ENCODE results near the gene TMEM161A. TPM values are rescaled to one million over a fixed set of nuclear protein-coding genes. Genes with fewer than 3 reads are reported as not detected.

Gene TMEM161A
- polyA plus RNA-seq, 3 donors = 14.3 to 22.5 (median 15.3) TPM

GRCh38 chr19:19132912-19133311, 5.4 kb downstream of the TMEM161A start:
- Histone ChIP-seq H2AFZ (ENCODE audit: insufficient read depth, low read depth, low read length, poor library complexity, severe bottlenecking) (no peak overlapping the region), H3K4me3 (replicated peaks in 1 of 3; ENCODE audit: low read depth in 2 of 3, low read length in 3 of 3) (no peak overlapping the region), H3K4me2 (replicated peaks; ENCODE audit: extremely low read depth, low read length, poor library complexity, severe bottlenecking) (no peak overlapping the region), H4K20me1 (ENCODE audit: insufficient read depth, low read length) (no peaks in the 10 kb centered on the region), H3K4me1 (ENCODE audit: control insufficient read depth in 1 of 2, insufficient read depth in 2 of 2, low read length in 2 of 2) (peaks cover 13% of the 10 kb centered on the region in 2 donors), H3K27me3 (ENCODE audit: control insufficient read depth in 2 of 2, insufficient read depth in 2 of 2, low read length in 2 of 2) (no peaks in the 10 kb centered on the region), H3K9me3 (replicated peaks in 1 of 2; ENCODE audit: control insufficient read depth in 1 of 2, insufficient read depth in 1 of 2, low read length in 2 of 2) (peaks cover 9 to 15% of the 10 kb centered on the region in 2 donors), H3K27ac (ENCODE audit: low read depth in 1 of 2, low read length in 2 of 2) (no peak overlapping the region), H3K79me2 (ENCODE audit: insufficient read depth, low read length) (no peaks in the 10 kb centered on the region), H3K9ac (ENCODE audit: insufficient read depth, low read length, poor library complexity, severe bottlenecking) (no peak overlapping the region), H3K36me3 (replicated peaks in 1 of 2; ENCODE audit: control insufficient read depth in 1 of 2, insufficient read depth in 2 of 2, low read length in 2 of 2) (no peaks in the 10 kb centered on the region)
- WGBS (ENCODE audit: insufficient coverage) = 97% methylated on average over 12 of the region's 12 CpGs
- intact Hi-C loops (cut with micrococcal nuclease) = no loop called here
- TF ChIP-seq, protein P1, sequence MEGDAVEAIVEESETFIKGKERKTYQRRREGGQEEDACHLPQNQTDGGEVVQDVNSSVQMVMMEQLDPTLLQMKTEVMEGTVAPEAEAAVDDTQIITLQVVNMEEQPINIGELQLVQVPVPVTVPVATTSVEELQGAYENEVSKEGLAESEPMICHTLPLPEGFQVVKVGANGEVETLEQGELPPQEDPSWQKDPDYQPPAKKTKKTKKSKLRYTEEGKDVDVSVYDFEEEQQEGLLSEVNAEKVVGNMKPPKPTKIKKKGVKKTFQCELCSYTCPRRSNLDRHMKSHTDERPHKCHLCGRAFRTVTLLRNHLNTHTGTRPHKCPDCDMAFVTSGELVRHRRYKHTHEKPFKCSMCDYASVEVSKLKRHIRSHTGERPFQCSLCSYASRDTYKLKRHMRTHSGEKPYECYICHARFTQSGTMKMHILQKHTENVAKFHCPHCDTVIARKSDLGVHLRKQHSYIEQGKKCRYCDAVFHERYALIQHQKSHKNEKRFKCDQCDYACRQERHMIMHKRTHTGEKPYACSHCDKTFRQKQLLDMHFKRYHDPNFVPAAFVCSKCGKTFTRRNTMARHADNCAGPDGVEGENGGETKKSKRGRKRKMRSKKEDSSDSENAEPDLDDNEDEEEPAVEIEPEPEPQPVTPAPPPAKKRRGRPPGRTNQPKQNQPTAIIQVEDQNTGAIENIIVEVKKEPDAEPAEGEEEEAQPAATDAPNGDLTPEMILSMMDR (IDR thresholded peaks at IDR 0.05) = no peak
- peaks cover 2 to 6% (median 6%) of the 10 kb centered on the region in 3 donors for H3K27me3 Mint-ChIP-seq (ENCODE audit: low read depth in 3 of 3)
- no peak overlapping the region for H3K4me3 Mint-ChIP-seq
- peaks cover 10 to 24% (median 13%) of the 10 kb centered on the region in 7 donors for H3K9me3 Mint-ChIP-seq
- H3K36me3 Mint-ChIP-seq = peaks cover 0 to 6% of the 10 kb centered on the region in 2 donors
- H3K27ac Mint-ChIP-seq = no peak overlapping the region
- no peak for DNase-seq
- H3K4me1 Mint-ChIP-seq = peaks cover 19% of the 10 kb centered on the region

GRCh38 chr19:19131989-19132388, 6.3 kb downstream of the TMEM161A start:
- H3K9ac ChIP-seq (ENCODE audit: insufficient read depth, low read length, poor library complexity, severe bottlenecking) = no peak overlapping the region
- no peak overlapping the region for H3K27ac Mint-ChIP-seq
- H3K36me3 Mint-ChIP-seq = peaks cover 0 to 6% of the 10 kb centered on the region in 2 donors
- no peaks in the 10 kb centered on the region for H4K20me1 ChIP-seq (ENCODE audit: insufficient read depth, low read length)
- no peak overlapping the region for H3K4me3 Mint-ChIP-seq
- H3K4me1 Mint-ChIP-seq = peaks cover 12% of the 10 kb centered on the region
- H3K9me3 ChIP-seq (replicated peaks in 1 of 2; ENCODE audit: control insufficient read depth in 1 of 2, insufficient read depth in 1 of 2, low read length in 2 of 2) = peaks cover 9 to 15% of the 10 kb centered on the region in 2 donors
- H3K27me3 ChIP-seq (ENCODE audit: control insufficient read depth in 2 of 2, insufficient read depth in 2 of 2, low read length in 2 of 2) = no peaks in the 10 kb centered on the region
- WGBS (ENCODE audit: insufficient coverage) = 93% methylated on average over 3 of the region's 3 CpGs
- no peak overlapping the region for H3K4me3 ChIP-seq (replicated peaks in 1 of 3; ENCODE audit: low read depth in 2 of 3, low read length in 3 of 3)
- H3K4me1 ChIP-seq (ENCODE audit: control insufficient read depth in 1 of 2, insufficient read depth in 2 of 2, low read length in 2 of 2) = peaks cover 5 to 6% of the 10 kb centered on the region in 2 donors
- H2AFZ ChIP-seq (ENCODE audit: insufficient read depth, low read depth, low read length, poor library complexity, severe bottlenecking) = no peak overlapping the region
- TF ChIP-seq, protein P1 (IDR thresholded peaks at IDR 0.05) = no peak
- peaks cover 10 to 24% (median 13%) of the 10 kb centered on the region in 7 donors for H3K9me3 Mint-ChIP-seq
- no peak for DNase-seq
- no peaks in the 10 kb centered on the region for H3K36me3 ChIP-seq (replicated peaks in 1 of 2; ENCODE audit: control insufficient read depth in 1 of 2, insufficient read depth in 2 of 2, low read length in 2 of 2)
- peaks cover 1 to 2% (median 2%) of the 10 kb centered on the region in 3 donors for H3K27me3 Mint-ChIP-seq (ENCODE audit: low read depth in 3 of 3)
- intact Hi-C loops (cut with micrococcal nuclease) = no loop called here
- no peak overlapping the region for H3K4me2 ChIP-seq (replicated peaks; ENCODE audit: extremely low read depth, low read length, poor library complexity, severe bottlenecking)
- H3K79me2 ChIP-seq (ENCODE audit: insufficient read depth, low read length) = no peaks in the 10 kb centered on the region
- H3K27ac ChIP-seq (ENCODE audit: low read depth in 1 of 2, low read length in 2 of 2) = no peak overlapping the region

All from CD14-positive monocyte (primary cell).